ENCODE results near the gene SOD1.

DNA sequence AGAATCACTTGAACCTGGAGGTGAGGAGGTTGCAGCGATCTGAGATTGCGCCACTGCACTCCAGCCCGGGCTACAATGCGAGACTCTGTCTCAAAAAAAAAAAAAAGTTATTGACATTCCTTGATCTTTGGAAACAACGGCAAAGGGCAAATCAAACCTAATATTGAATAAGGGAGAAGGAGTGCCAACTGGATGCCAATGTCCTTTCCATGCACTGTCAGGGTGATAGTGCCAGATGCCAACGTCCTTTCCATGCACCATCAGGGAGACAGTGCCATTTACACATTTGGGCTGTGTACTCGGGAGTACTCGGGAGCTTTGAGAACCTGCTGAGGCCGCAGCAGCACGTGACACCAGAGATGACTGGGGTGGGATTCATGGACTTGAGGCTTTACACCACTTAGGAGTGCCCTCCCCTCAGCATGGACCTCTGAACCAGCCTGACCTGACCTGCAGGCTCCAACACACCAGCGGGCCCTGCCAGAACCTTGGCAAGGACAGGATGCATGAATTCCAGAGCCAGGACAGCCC is 34.5 kb upstream of the SOD1 start:
- TF ChIP-seq CTCF (conservative IDR thresholded peaks at IDR 0.05; ENCODE audit: low read depth, low read length) (no peak), EZH2 (IDR thresholded peaks at IDR 0.05; ENCODE audit: borderline replicate concordance, low read depth, low read length, poor library complexity, severe bottlenecking) (no peak)

All from A673 (cell line).